T-helper 1 cell treated with Interleukin-12 subunit alpha and Interleukin-12 subunit beta and Interleukin-4 antibody, amounts not matched to agents 30 μg/mL and 1 μg/mL, for 36 hours (primary cell): Measurements from ENCODE around the gene RASA4B.
A peak's percentile ranks its signal among the peaks of the same experiment; 100 is the strongest.
"Not testable (repeated sequence)": the region's sequence is repeated elsewhere in the genome, so short reads cannot be mapped to it uniquely, and the experiment has no call there.

ENCODE experiments used
- H3K27ac Mint-ChIP-seq: one replicate; pipeline ENCODE4 v1.8.0; 2021; ENCODE audit warnings: mild to moderate bottlenecking, mixed read lengths
- H3K27me3 Mint-ChIP-seq: one replicate; pipeline ENCODE4 v1.8.0; 2021; ENCODE audit warnings: low read depth, mixed read lengths
- H3K36me3 Mint-ChIP-seq: one replicate; pipeline ENCODE4 v1.8.0; 2021; ENCODE audit warnings: low read depth, mixed read lengths
- H3K4me1 Mint-ChIP-seq: one replicate; pipeline ENCODE4 v1.8.0; 2021; ENCODE audit warnings: low read depth, mixed read lengths
- H3K4me3 Mint-ChIP-seq: one replicate; pipeline ENCODE4 v1.8.0; 2021; ENCODE audit warnings: mild to moderate bottlenecking, moderate library complexity, mixed read lengths
- H3K9me3 Mint-ChIP-seq: one replicate; pipeline ENCODE4 v1.8.0; 2021; ENCODE audit warnings: mixed read lengths

Gene RASA4B

GRCh38 chr7:102494026-102494425 lies 23.6 kb downstream of the RASA4B start:
- H3K27ac Mint-ChIP-seq, H3K4me1 Mint-ChIP-seq, H3K9me3 Mint-ChIP-seq, H3K27me3 Mint-ChIP-seq, H3K36me3 Mint-ChIP-seq, H3K4me3 Mint-ChIP-seq: not testable (repeated sequence)

GRCh38 chr7:102493220-102493935 lies 24.2 kb downstream of the RASA4B start:
- H3K27ac Mint-ChIP-seq, H3K4me1 Mint-ChIP-seq, H3K4me3 Mint-ChIP-seq, H3K27me3 Mint-ChIP-seq, H3K36me3 Mint-ChIP-seq, H3K9me3 Mint-ChIP-seq: not testable (repeated sequence)

GRCh38 chr7:102490529-102491075 lies 27.0 kb downstream of the RASA4B start:
- not testable (repeated sequence) for H3K27ac Mint-ChIP-seq, H3K36me3 Mint-ChIP-seq, H3K9me3 Mint-ChIP-seq, H3K4me1 Mint-ChIP-seq, H3K27me3 Mint-ChIP-seq, H3K4me3 Mint-ChIP-seq

GRCh38 chr7:102484317-102484716 lies 33.3 kb downstream of the RASA4B start:
- not testable (repeated sequence) for H3K4me3 Mint-ChIP-seq, H3K27ac Mint-ChIP-seq, H3K4me1 Mint-ChIP-seq, H3K27me3 Mint-ChIP-seq, H3K9me3 Mint-ChIP-seq, H3K36me3 Mint-ChIP-seq

GRCh38 chr7:102481962-102482361 lies 35.6 kb downstream of the RASA4B start:
- H3K27me3 Mint-ChIP-seq, H3K4me3 Mint-ChIP-seq, H3K36me3 Mint-ChIP-seq, H3K9me3 Mint-ChIP-seq, H3K27ac Mint-ChIP-seq, H3K4me1 Mint-ChIP-seq: not testable (repeated sequence)

GRCh38 chr7:102479982-102480637 lies 37.5 kb downstream of the RASA4B start:
- H3K4me1 Mint-ChIP-seq, H3K4me3 Mint-ChIP-seq, H3K27ac Mint-ChIP-seq, H3K36me3 Mint-ChIP-seq, H3K27me3 Mint-ChIP-seq, H3K9me3 Mint-ChIP-seq: not testable (repeated sequence)

- H3K4me3 Mint-ChIP-seq, H3K4me1 Mint-ChIP-seq, H3K9me3 Mint-ChIP-seq, H3K36me3 Mint-ChIP-seq, H3K27ac Mint-ChIP-seq, H3K27me3 Mint-ChIP-seq: not testable (repeated sequence)
Observed at GRCh38 chr7:102479209-102479584, 38.4 kb downstream of the RASA4B start.

GRCh38 chr7:102478314-102479208 lies 39.0 kb downstream of the RASA4B start, which contains the start of gene POLR2J:
Gene POLR2J, minus strand, starts transcription at chr7:102478922. Its CDS starts 62 bp downstream, at chr7:102478860.
- H3K9me3 Mint-ChIP-seq, H3K4me1 Mint-ChIP-seq, H3K36me3 Mint-ChIP-seq, H3K27me3 Mint-ChIP-seq: not testable (repeated sequence)
- peak within 1 kb of the TSS; percentile 70 for H3K27ac Mint-ChIP-seq
- peak within 1 kb of the TSS; percentile 83 for H3K4me3 Mint-ChIP-seq

GRCh38 chr7:102474736-102475435 lies 42.7 kb downstream of the RASA4B start:
- not testable (repeated sequence) for H3K36me3 Mint-ChIP-seq, H3K4me3 Mint-ChIP-seq, H3K4me1 Mint-ChIP-seq, H3K27me3 Mint-ChIP-seq, H3K9me3 Mint-ChIP-seq, H3K27ac Mint-ChIP-seq

GRCh38 chr7:102474116-102474515 lies 43.5 kb downstream of the RASA4B start:
- H3K4me3 Mint-ChIP-seq, H3K27ac Mint-ChIP-seq, H3K4me1 Mint-ChIP-seq, H3K9me3 Mint-ChIP-seq, H3K27me3 Mint-ChIP-seq, H3K36me3 Mint-ChIP-seq: not testable (repeated sequence)

- Mint-ChIP-seq H3K9me3 (no peaks in the 10 kb centered on the region), H3K27ac (no peak overlapping the region), H3K4me1 (no peaks in the 10 kb centered on the region), H3K36me3 (peaks cover 3% of the 10 kb centered on the region), H3K27me3 (no peaks in the 10 kb centered on the region), H3K4me3 (no peak overlapping the region)
Observed at GRCh38 chr7:102473271-102473991, 44.1 kb downstream of the RASA4B start.

- Mint-ChIP-seq H3K27me3 (no peaks in the 10 kb centered on the region), H3K4me1 (no peaks in the 10 kb centered on the region), H3K36me3 (peaks cover 3% of the 10 kb centered on the region), H3K4me3 (no peak overlapping the region), H3K9me3 (no peaks in the 10 kb centered on the region), H3K27ac (no peak overlapping the region)
Observed at GRCh38 chr7:102472126-102473041, 45.2 kb downstream of the RASA4B start.

- Mint-ChIP-seq H3K4me1 (peaks cover 4% of the 10 kb centered on the region), H3K27me3 (no peaks in the 10 kb centered on the region), H3K27ac (no peak overlapping the region), H3K9me3 (no peaks in the 10 kb centered on the region), H3K36me3 (peaks cover 3% of the 10 kb centered on the region), H3K4me3 (no peak overlapping the region)
Observed at GRCh38 chr7:102471791-102472125, 45.8 kb downstream of the RASA4B start.
